DMS79 (cell line): ENCODE measurements around the gene BTD.
"Not testable (repeated sequence)": the region's sequence is repeated elsewhere in the genome, so short reads cannot be mapped to it uniquely, and the experiment has no call there.

Experiments
- DNase-seq: peaks from one replicate; lab custom pipeline; 2025; lab: John Stamatoyannopoulos, UW

BTD gene

GRCh38 chr3:15601399-15602145 is at the start of gene BTD, which contains the start of gene HACL1:
Gene BTD, plus strand, starts transcription at chr3:15601745. Its CDS starts 33,695 bp downstream, at chr3:15635440.
Gene HACL1, minus strand, starts transcription at chr3:15601569. Its CDS starts 106 bp downstream, at chr3:15601463.
- no peak for DNase-seq

GRCh38 chr3:15551902-15552301 is 49.6 kb upstream of the BTD start:
- DNase-seq, result no peak

- no peak for DNase-seq
Measured at GRCh38 chr3:15553749-15554148, 47.8 kb upstream of the BTD start.

- DNase-seq, result no peak
Measured at GRCh38 chr3:15556512-15556911, 45.0 kb upstream of the BTD start.

- no peak for DNase-seq
Measured at GRCh38 chr3:15557511-15557946, 44.0 kb upstream of the BTD start.

GRCh38 chr3:15558581-15558980 is 43.0 kb upstream of the BTD start:
- DNase-seq, result no peak

- DNase-seq, result no peak
Measured at GRCh38 chr3:15562560-15562959, 39.0 kb upstream of the BTD start.

- no peak for DNase-seq
Measured at GRCh38 chr3:15563190-15563589, 38.4 kb upstream of the BTD start.

- DNase-seq, result no peak
Measured at GRCh38 chr3:15572138-15572537, 29.4 kb upstream of the BTD start.

- DNase-seq, result no peak
Measured at GRCh38 chr3:15575446-15575845, 26.1 kb upstream of the BTD start.

- no peak for DNase-seq
Measured at GRCh38 chr3:15576475-15576874, 25.1 kb upstream of the BTD start.

- no peak for DNase-seq
Measured at GRCh38 chr3:15578289-15578867, 23.2 kb upstream of the BTD start.

GRCh38 chr3:15579051-15579450 is 22.5 kb upstream of the BTD start:
- no peak for DNase-seq

GRCh38 chr3:15581471-15582394 is 19.8 kb upstream of the BTD start:
- no peak for DNase-seq

GRCh38 chr3:15585111-15585845 is 16.3 kb upstream of the BTD start:
- no peak for DNase-seq

GRCh38 chr3:15591242-15591641 is 10.3 kb upstream of the BTD start:
- no peak for DNase-seq

- no peak for DNase-seq
Measured at GRCh38 chr3:15591928-15592327, 9.6 kb upstream of the BTD start.

- DNase-seq, result no peak
Measured at GRCh38 chr3:15592968-15593367, 8.6 kb upstream of the BTD start.

GRCh38 chr3:15595955-15596354 is 5.6 kb upstream of the BTD start:
- no peak for DNase-seq

- no peak for DNase-seq
Measured at GRCh38 chr3:15601046-15601398, 523 bp upstream of the BTD start.

- DNase-seq, result no peak
Measured at GRCh38 chr3:15602146-15602536, 596 bp downstream of the BTD start.

GRCh38 chr3:15602816-15603215 is 1.3 kb downstream of the BTD start:
- DNase-seq, result not testable (repeated sequence)
